Fibroblast of pulmonary artery (primary cell): Measurements from ENCODE around the gene CXCR3.

Source experiments
- DNase-seq: peaks from one replicate; pipeline ENCODE4 v3.0.0-alpha.2; 2010; ENCODE audit warnings: low read depth
- H3K4me3 ChIP-seq: replicated peaks from 2 replicates; pipeline ENCODE4 v1.5.1; 2011; ENCODE audit warnings: low read depth, mild to moderate bottlenecking, control low read depth, low read length, moderate library complexity
- CTCF ChIP-seq: IDR thresholded peaks from 2 replicates; pipeline ENCODE4 v1.5.1; 2011; ENCODE audit warnings: mild to moderate bottlenecking, control low read depth, low read length, inconsistent platforms; ENCODE audit errors: missing control alignments

Gene CXCR3

GRCh38 chrX:71623714-71624113, 5.4 kb upstream of the CXCR3 start:
- no peak for DNase-seq
- no peak overlapping the region for H3K4me3 ChIP-seq
- no peak for TF ChIP-seq CTCF

GRCh38 chrX:71622576-71623450, 4.5 kb upstream of the CXCR3 start:
- no peak overlapping the region for H3K4me3 ChIP-seq
- DNase-seq = peak; percentile 77
- peak; percentile 42 for TF ChIP-seq CTCF

- peak; percentile 20 for DNase-seq
- no peak overlapping the region for H3K4me3 ChIP-seq
- no peak for TF ChIP-seq CTCF
Measured at GRCh38 chrX:71622032-71622575, 3.8 kb upstream of the CXCR3 start.

GRCh38 chrX:71621603-71622002, 3.3 kb upstream of the CXCR3 start:
- no peak overlapping the region for H3K4me3 ChIP-seq
- DNase-seq = peak; percentile 16
- no peak for TF ChIP-seq CTCF

GRCh38 chrX:71619986-71620385, 1.7 kb upstream of the CXCR3 start:
- no peak for TF ChIP-seq CTCF
- no peak for DNase-seq
- no peak overlapping the region for H3K4me3 ChIP-seq

- no peak for DNase-seq
- no peak overlapping the region for H3K4me3 ChIP-seq
- TF ChIP-seq CTCF = no peak
Measured at GRCh38 chrX:71619193-71619592, 882 bp upstream of the CXCR3 start.
